GM21360 (cell line): ENCODE results near the gene AKT1.

Source experiments
- ATAC-seq: cut with Tn5 transposase; IDR thresholded peaks from one replicate; pipeline ENCODE4 v1.9.1; 2021; ENCODE audit warnings: mild to moderate bottlenecking, moderate library complexity; ENCODE audit not compliant: unreplicated experiment

AKT1 gene

DNA sequence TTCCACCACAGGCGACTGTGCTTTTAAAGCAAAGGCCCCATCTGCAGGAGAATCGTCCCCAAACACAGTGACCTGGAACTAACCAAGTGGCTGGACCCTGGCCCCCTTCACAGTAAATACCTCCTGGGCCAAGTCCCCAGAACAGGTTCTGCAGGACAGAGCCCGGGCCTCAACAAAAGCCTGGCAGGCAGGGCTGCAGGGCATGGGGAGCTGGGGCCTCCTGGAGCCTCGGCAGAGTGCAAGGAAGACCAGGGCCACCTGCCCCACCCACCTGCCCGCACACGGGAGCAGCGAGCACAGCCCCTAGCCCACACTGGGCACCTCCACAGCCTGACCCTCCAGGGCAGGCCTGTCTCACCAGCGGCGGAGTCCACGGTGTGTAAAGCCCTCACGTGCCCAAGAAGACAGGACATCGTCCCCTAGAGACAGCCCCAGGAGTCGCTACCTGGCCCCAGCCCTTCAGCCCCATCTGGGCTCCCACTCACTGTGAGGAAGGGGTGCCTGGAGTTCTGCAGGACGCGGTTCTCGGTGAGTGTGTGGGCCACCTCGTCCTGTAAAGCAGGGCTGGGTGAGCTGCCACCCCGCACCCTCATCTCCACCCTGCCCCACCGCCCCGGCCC lies 21.0 kb downstream of the AKT1 start:
- ATAC-seq, result no peak

DNA sequence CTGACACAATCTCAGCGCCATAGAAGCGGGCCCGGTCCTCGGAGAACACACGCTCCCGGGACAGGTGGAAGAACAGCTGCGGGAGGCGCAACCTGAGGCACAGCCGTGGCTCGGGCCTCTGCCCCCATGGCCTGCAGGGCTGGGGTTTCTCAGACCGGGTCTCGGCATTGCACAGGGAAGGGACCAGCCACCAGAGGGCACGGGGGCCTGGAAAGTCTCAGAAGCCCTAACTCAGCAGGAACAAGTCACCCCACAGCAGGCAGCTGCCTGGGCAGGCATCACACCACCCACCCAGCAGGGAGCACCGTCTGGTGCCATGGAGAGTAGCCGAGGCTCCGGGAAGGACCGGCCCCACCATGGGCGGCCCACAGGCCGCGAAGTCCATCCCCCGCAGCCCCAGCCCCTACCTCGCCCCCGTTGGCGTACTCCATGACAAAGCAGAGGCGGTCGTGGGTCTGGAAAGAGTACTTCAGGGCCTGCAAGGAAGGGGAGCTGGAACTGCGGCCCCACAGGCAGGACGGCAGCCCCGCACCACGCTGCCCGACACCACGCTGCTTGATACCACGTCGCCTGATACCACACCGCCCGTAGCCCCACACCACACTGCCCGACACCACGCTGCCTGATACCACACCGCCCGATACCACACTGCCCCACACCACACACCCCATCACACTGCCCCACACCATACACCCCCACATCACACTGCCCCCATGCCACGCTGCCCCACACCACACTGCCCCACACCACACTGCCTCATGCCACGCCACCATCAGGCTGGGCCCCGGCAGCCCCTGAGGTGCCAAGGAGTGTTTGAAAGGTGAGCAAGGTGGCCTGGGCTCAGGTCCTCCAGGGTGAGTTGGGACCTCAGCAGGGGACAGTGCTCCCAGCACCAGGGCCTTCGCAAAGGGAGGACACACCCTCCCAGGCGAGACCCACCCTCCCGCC lies 21.8 kb downstream of the AKT1 start:
- no peak for ATAC-seq

DNA sequence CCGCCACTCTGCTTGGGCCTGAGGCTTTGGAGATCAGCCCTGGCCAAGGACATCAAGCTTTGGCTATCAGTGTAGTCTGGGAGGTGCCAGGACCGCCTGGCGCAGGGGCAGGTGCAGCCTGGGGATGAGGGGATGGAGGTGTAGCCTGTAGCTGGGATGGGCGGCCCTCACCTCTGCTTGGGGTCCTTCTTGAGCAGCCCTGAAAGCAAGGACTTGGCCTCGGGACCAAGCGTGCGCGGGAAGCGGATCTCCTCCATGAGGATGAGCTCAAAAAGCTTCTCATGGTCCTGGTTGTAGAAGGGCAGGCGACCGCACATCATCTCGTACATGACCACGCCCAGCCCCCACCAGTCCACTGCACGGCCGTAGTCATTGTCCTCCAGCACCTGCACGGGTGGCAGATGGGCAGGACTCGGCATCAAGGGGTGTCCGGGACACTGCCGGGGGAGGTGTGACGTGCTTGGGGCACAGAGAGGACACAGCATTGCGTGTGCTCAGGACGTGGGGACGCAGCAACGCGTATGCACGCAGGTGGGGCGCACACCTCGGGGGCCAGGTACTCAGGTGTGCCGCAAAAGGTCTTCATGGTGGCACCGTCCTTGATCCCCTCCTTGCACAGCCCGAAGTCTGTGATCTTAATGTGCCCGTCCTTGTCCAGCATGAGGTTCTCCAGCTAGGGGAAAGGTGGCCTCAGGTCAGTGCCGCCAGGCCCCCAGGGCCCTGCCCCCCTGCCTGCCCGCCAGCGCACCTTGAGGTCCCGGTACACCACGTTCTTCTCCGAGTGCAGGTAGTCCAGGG lies 22.6 kb downstream of the AKT1 start:
- ATAC-seq, result no peak

GRCh38 chr14:104771918-104772706 lies 23.4 kb downstream of the AKT1 start:
- ATAC-seq, result no peak

GRCh38 chr14:104771374-104771773 lies 24.2 kb downstream of the AKT1 start:
- ATAC-seq, result no peak

DNA sequence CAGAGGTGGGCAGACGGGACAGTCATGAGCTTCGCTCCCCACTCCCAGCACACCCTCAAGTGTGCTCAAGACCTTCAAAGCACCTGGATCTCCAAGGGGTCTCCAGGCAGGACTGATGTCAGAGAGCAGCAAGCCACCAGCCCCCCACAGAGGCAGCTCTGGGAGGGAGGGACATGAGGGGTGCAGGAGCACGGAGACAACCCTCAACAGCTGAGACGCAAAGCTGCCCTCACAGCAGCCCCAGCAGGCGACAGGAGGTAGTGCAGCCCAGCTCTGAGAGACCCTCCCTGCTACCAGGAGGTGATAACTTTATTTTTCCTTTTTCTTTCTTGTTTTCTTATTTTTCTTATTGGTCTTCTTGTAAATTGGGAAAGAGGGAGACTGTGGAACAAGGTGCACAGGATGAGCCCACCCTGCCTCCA lies 24.7 kb downstream of the AKT1 start:
- ATAC-seq, result no peak

- no peak for ATAC-seq
Measured at GRCh38 chr14:104770072-104770579, 25.4 kb downstream of the AKT1 start.

DNA sequence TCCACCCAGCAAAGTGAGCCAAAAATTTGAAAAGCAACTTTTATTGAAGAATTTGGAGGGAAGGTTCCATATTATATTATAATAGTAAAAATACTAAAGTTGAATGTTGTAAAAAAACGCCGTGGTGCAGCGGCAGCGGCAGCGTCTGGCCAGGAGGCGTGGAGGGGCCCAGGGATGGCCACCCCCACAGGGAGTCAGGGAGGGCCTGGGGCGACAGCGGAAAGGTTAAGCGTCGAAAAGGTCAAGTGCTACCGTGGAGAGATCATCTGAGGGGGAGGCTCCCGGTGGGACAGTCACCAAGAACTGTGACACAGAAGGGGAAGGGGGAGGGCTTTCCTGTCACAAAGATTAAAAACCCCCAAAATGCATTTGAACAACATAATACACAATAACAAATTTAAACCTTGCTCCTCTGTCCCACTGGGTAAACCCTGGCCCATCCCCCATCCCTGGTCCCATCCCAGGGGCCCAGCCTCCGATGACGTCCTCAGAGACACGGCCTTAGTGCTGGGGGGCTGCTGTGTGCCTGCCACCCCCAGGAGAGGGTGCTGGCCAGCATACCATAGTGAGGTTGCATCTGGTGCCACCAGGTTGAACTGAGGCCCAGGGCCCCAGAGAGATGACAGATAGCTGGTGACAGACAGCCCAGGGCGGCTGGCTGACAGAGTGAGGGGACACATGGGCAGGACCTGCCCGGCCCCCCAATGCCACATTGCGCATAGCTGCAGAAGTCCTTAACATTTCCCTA lies 26.1 kb downstream of the AKT1 start:
- ATAC-seq, result no peak

DNA sequence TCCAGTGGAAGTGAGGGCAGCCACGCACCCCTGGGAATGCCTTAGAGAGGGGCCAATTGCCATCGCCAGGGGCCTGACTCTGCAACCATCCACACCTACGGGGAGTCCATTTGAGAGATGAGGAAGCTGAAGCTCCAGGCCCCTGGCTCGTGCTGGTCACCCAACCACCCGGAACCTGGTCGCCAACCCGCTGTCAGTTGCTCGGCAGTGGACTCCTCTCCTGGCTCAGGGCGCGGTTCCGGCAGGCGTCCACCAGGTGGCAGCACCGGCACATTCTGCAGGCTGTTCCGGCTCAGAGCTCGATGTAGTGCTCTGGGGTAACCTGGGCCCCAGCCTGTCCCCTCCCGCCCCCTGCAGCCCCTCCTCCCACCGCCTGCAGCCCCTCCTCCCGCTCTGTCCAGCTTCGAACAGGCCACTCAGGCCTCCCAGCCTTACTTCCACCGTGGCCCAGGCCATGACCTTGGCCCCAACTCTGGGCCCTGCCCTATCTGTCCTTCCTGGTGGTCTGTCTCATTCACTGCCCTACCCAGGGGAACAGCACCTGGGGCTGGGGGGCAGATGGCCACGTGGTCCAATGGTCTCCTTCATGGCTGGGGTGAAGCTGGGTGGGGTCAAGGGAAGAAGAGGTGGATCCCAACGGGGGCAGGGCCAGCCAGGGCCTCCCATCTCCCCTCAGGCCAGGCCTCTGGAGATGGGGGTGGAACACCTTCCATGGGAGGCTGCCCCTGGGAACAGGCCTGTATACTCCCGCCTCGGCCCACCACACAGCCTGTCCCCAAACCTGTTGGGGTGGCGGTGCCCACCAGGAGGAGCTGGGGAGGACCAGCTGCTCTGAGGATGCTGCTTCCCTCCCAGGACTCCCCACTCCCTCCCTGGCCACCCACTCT lies 26.9 kb downstream of the AKT1 start:
- peak; percentile 74 for ATAC-seq

- ATAC-seq, result no peak
Measured at GRCh38 chr14:104767634-104767918, 28.0 kb downstream of the AKT1 start.

- ATAC-seq, result no peak
Measured at GRCh38 chr14:104766863-104767633, 28.5 kb downstream of the AKT1 start.

DNA sequence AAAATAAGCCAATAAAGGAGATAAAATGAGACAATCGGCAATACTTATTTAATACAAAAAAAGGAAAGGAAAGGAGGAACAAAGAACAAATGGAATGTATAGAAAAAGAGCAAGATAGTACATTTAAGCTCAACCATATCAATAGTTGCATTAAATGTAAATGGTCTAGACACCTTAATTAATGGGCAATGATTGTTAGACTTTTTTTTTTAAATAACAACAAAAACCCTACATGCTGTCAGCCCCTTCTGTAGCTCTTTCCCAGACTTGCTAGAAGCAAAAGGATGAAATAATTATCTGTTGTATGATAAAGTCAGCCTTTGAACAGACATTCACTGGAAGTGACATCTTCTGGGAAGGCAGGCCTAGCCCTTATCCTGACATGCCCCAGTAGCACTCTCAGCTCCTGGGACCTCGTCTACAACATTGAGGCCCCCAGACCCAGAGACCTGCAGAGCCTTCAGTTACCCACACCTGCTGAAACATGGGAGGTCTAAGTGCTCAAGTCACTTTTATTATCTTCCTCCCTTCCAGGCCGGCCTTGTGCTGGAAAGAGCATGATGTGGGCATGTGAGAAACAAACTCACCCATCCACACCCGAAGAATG lies 29.2 kb downstream of the AKT1 start:
- ATAC-seq, result no peak

GRCh38 chr14:104765517-104765916 lies 30.0 kb downstream of the AKT1 start:
- ATAC-seq, result no peak

- ATAC-seq, result no peak
Measured at GRCh38 chr14:104758981-104759969, 36.3 kb downstream of the AKT1 start.

DNA sequence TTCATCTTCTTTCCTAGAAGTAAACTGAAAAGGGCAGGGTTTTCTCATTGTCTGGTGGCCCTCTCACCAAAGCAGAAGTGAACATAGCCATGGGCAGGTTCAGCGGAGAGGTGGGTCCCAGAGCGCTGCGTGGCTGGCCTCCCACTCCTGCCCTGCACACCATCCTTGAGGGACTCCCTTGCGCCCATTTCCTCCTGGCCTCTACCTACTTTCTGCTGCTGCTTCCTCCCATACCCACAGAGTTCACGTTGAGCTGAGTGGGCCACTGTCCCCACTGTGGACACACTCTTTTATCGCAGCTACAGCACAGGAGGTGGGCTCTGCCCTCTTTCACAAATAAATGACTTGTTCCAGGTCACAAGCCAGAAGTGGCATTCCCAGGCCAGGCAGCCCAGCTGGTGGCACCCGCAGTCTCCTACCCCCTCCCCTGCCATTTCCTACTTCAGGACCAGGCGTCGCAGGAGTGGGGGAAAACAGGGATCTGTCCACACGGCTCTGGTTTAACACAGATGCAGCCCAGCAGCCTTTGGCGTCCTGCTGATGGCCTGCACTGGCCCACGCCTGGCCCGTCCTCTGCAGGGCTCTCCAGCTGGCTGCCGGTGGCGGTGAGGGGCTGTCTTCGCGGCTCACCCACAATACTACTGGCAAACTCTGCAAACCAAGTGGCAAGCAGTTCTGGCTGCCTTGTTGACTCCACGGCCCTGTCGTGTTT lies 37.7 kb downstream of the AKT1 start:
- ATAC-seq, result no peak

- no peak for ATAC-seq
Measured at GRCh38 chr14:104757238-104757585, 38.3 kb downstream of the AKT1 start.
